Activated CD4-positive, alpha-beta memory T cell treated with anti-CD3 and anti-CD28 coated beads for 36 hours (primary cell): ENCODE measurements around the gene NAA10. TPM values are rescaled to one million over a fixed set of nuclear protein-coding genes. Genes with fewer than 3 reads are reported as not detected.

Experiments used
- CTCF ChIA-PET: fragments of 350-600 bp; sonication (Branson Sonifier 250); formaldehyde crosslinking; loops from one replicate; lab custom pipeline; 2021; ENCODE audit warnings: antibody characterized with exemption, inconsistent platforms; lab: Charles Lee
- POLR2A ChIA-PET: fragments of 350-600 bp; sonication (Branson Sonifier 250); formaldehyde crosslinking; loops from one replicate; lab custom pipeline; 2021; ENCODE audit warnings: antibody characterized with exemption; lab: Charles Lee
- DNase-seq: peaks from one replicate; pipeline ENCODE4 v3.0.0-alpha.2; 2020
- H3K27ac Mint-ChIP-seq: one replicate; pipeline ENCODE4 v1.8.0; 2021; ENCODE audit warnings: mixed read lengths
- H3K27me3 Mint-ChIP-seq: one replicate; pipeline ENCODE4 v1.8.0; 2021; ENCODE audit warnings: mixed read lengths
- H3K36me3 Mint-ChIP-seq: one replicate; pipeline ENCODE4 v1.8.0; 2021; ENCODE audit warnings: mixed read lengths
- H3K4me1 Mint-ChIP-seq: one replicate; pipeline ENCODE4 v1.8.0; 2021; ENCODE audit warnings: low read depth, mixed read lengths
- H3K4me3 Mint-ChIP-seq: one replicate; pipeline ENCODE4 v1.8.0; 2021; ENCODE audit warnings: mild to moderate bottlenecking, mixed read lengths
- H3K9me3 Mint-ChIP-seq: one replicate; pipeline ENCODE4 v1.8.0; 2021; ENCODE audit warnings: mixed read lengths
- intact Hi-C: fragments of 100-400 bp; cut with micrococcal nuclease; formaldehyde crosslinking; loops from one replicate; pipeline ENCODE4 v1.15.1; 2023
- total RNA-seq, 2 experiments: library from RNA; stranded (reverse); gene quantifications; one replicate each; pipeline ENCODE4 v1.2.3, GENCODE V29; 2021

NAA10 gene
- total RNA-seq, 2 experiments from 2014 or later: 106 to 115 TPM

DNA sequence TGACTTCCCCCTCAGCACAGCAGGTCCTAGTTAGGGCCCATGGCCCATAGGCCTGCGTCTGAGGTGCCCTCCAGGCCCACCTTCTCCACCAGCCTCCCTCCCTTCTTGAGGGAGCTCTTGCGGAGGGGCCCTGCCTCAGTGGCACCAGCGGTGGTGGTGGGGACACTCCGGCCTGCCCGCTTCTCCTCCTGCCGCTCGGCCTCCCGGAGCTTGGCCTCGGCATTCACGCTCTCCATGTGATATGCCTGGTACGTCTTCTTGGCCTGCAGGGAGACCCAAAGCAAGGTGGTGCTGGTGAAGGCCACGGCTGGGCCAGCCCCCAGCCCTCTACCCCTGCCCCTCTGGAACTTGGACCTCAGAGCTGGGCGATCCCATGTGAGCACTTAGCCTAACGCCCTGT, 14.3 kb downstream of the NAA10 start:
- peaks cover 36% of the 10 kb centered on the region for H3K36me3 Mint-ChIP-seq
- ChIA-PET CTCF (interaction anchor here (1.3 to 1.6 kb wide), 2 partner anchors 10 to 27 kb away, joined by 4 to 5 read pairs; no protein-coding TSS in a partner anchor), POLR2A (interaction anchor here (2.1 kb wide), 1 partner anchor 9 kb away, joined by 8 read pairs; no protein-coding TSS in a partner anchor)
- DNase-seq: no peak
- intact Hi-C loops: no loop called here
- H3K9me3 Mint-ChIP-seq: no peaks in the 10 kb centered on the region
- H3K27me3 Mint-ChIP-seq: no peaks in the 10 kb centered on the region
- H3K27ac Mint-ChIP-seq: no peak overlapping the region
- no peak overlapping the region for H3K4me3 Mint-ChIP-seq
- peaks cover 21% of the 10 kb centered on the region for H3K4me1 Mint-ChIP-seq

DNA sequence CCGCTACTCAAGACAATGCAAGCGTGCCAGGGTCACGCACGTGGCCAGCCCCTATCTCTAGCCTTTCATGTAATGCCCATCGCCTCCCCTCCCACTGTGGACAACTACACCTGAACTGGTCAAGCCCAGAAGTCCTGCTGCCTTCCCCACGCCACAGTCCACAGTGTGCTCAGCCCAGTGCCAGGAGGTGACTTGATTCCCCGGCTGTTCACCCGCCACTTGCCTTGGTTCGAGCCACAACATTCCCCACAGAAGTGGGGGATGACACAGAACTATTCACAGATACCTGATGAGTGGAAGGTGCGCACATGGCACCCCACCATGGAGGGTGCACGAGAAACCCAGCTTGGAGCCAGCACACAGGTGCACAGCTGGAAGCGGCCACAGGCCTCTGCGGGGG, 15.6 kb downstream of the NAA10 start:
- Mint-ChIP-seq H3K9me3 (no peaks in the 10 kb centered on the region), H3K27ac (no peak overlapping the region), H3K36me3 (peaks cover 27% of the 10 kb centered on the region), H3K4me3 (no peak overlapping the region), H3K4me1 (peaks cover 19% of the 10 kb centered on the region), H3K27me3 (no peaks in the 10 kb centered on the region)
- ChIA-PET CTCF (no interaction called here), POLR2A (no interaction called here)
- intact Hi-C loops: no loop called here
- DNase-seq: no peak

DNA sequence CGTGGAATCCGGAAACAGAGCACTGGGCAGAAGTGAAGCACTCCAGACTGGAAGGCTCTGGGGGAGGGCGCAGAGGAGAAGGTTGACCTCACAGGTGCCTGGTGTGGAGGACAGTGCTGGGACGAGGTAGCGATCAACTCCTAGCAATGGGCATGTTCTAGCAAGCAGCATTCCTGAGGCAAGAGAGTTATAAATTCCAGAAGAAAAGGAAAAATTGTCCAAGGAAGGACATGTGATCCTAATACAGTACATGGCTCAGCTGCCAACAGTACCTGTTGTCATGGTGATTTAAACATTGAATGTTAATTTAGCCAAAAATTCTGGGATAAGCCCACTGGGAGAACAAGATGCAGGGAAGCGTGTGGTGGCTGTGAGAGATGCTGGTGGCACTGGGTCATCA, 17.0 kb downstream of the NAA10 start:
- CTCF ChIA-PET: interaction anchor here (1.2 to 1.4 kb wide), 2 partner anchors 10 to 29 kb away, joined by 3 to 4 read pairs; no protein-coding TSS in a partner anchor
- intact Hi-C loops: no loop called here
- no peak for DNase-seq
- Mint-ChIP-seq H3K4me1 (peaks cover 10% of the 10 kb centered on the region), H3K27me3 (no peaks in the 10 kb centered on the region), H3K4me3 (no peak overlapping the region), H3K9me3 (no peaks in the 10 kb centered on the region), H3K36me3 (peaks cover 22% of the 10 kb centered on the region), H3K27ac (no peak overlapping the region)
- POLR2A ChIA-PET: no interaction called here

DNA sequence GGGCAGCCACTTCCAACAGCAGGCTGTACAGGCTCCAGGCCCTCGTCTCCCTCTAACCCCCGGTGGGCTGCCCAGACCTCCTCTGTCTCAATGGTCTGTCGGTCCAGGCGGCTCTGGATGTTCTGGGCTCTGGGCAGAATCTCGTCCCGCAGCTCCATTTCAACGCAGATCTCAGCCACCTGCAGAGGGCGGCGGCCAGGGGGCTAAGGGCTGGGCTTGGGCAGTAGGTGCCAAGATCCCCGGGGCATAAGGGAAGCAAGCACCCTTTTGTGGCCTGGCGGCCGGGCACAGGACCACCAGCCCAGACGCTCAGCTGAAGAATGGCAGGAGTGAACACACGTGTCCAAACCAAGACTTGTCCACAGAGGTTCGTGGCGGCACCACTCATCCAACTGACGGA, 21.1 kb downstream of the NAA10 start:
- H3K27ac Mint-ChIP-seq: no peak overlapping the region
- H3K36me3 Mint-ChIP-seq: peaks cover 20% of the 10 kb centered on the region
- DNase-seq: no peak
- H3K4me1 Mint-ChIP-seq: no peaks in the 10 kb centered on the region
- intact Hi-C loops: no loop called here
- H3K9me3 Mint-ChIP-seq: no peaks in the 10 kb centered on the region
- POLR2A ChIA-PET: no interaction called here
- H3K4me3 Mint-ChIP-seq: no peak overlapping the region
- H3K27me3 Mint-ChIP-seq: no peaks in the 10 kb centered on the region
- CTCF ChIA-PET: no interaction called here

DNA sequence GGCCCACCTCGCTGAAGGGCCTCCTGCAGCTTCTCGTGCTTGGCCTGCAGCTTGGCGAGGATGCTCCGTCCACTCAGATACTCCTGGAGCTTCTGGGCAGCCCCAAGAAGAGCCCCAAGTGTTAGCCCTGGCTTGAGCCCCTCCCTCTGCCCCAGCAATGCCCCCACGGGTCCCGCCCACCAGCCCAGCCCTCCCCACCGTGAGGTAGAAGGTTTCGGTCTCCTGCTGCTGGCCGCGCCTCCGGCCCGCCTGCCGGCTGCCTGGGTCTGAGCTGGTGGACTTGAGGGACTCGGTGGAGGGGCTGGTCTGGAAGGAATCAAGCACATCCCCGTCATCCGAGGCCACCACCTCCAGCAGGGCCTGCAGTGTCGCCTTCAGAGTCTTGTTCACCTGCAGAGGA, 21.6 kb downstream of the NAA10 start:
- ChIA-PET POLR2A (no interaction called here), CTCF (interaction anchor here (1.3 kb wide), 1 partner anchor 9 kb away, joined by 5 read pairs; no protein-coding TSS in a partner anchor)
- no peaks in the 10 kb centered on the region for H3K27me3 Mint-ChIP-seq

GRCh38 chrX:153911798-153912197, 23.0 kb downstream of the NAA10 start:
- Mint-ChIP-seq H3K9me3 (no peaks in the 10 kb centered on the region), H3K4me3 (no peak overlapping the region), H3K4me1 (no peaks in the 10 kb centered on the region), H3K27me3 (no peaks in the 10 kb centered on the region), H3K27ac (no peak overlapping the region), H3K36me3 (peaks cover 10% of the 10 kb centered on the region)
- no peak for DNase-seq
- POLR2A ChIA-PET: interaction anchor here (2.0 kb wide), 1 partner anchor 9 kb away, joined by 8 read pairs; no protein-coding TSS in a partner anchor
- intact Hi-C loops: no loop called here
- CTCF ChIA-PET: interaction anchor here (0.7 to 1.4 kb wide), 3 partner anchors 11 to 35 kb away, joined by 3 to 7 read pairs (median 5); no protein-coding TSS in a partner anchor

More for the DNA sequence above, 21.6 kb downstream of the NAA10 start:
- Mint-ChIP-seq H3K36me3 (peaks cover 17% of the 10 kb centered on the region), H3K4me1 (no peaks in the 10 kb centered on the region), H3K9me3 (no peaks in the 10 kb centered on the region), H3K27ac (no peak overlapping the region), H3K4me3 (no peak overlapping the region)
- DNase-seq: no peak
- intact Hi-C loops: no loop called here

GRCh38 chrX:153910446-153910845, 24.4 kb downstream of the NAA10 start:
- POLR2A ChIA-PET: interaction anchor here (0.7 kb wide), 1 partner anchor 116 kb away, joined by 4 read pairs; the partner anchor contains the start of genes IDH3G and SSR4
- peaks cover 6% of the 10 kb centered on the region for H3K4me1 Mint-ChIP-seq

GRCh38 chrX:153909980-153910360, 24.9 kb downstream of the NAA10 start:
- POLR2A ChIA-PET: no interaction called here
- intact Hi-C loops: no loop called here

More at GRCh38 chrX:153910446-153910845, 24.4 kb downstream of the NAA10 start:
- H3K4me3 Mint-ChIP-seq: no peak overlapping the region
- no peaks in the 10 kb centered on the region for H3K9me3 Mint-ChIP-seq
- H3K27ac Mint-ChIP-seq: no peak overlapping the region
- DNase-seq: no peak
- intact Hi-C loops: no loop called here
- H3K27me3 Mint-ChIP-seq: no peaks in the 10 kb centered on the region
- peaks cover 3% of the 10 kb centered on the region for H3K36me3 Mint-ChIP-seq
- CTCF ChIA-PET: interaction anchor here (1.0 to 1.4 kb wide), 2 partner anchors 10 to 12 kb away, joined by 4 to 7 read pairs; no protein-coding TSS in a partner anchor

GRCh38 chrX:153909024-153909979, 25.5 kb downstream of the NAA10 start:
- H3K27ac Mint-ChIP-seq: no peak overlapping the region
- no peaks in the 10 kb centered on the region for H3K9me3 Mint-ChIP-seq

More at GRCh38 chrX:153909980-153910360, 24.9 kb downstream of the NAA10 start:
- CTCF ChIA-PET: no interaction called here
- DNase-seq: no peak
- Mint-ChIP-seq H3K36me3 (peaks cover 3% of the 10 kb centered on the region), H3K27ac (no peak overlapping the region), H3K27me3 (no peaks in the 10 kb centered on the region), H3K4me1 (peaks cover 6% of the 10 kb centered on the region), H3K9me3 (no peaks in the 10 kb centered on the region), H3K4me3 (no peak overlapping the region)

GRCh38 chrX:153908219-153908860, 26.5 kb downstream of the NAA10 start:
- Mint-ChIP-seq H3K36me3 (peaks cover 3% of the 10 kb centered on the region), H3K9me3 (no peaks in the 10 kb centered on the region), H3K4me3 (no peak overlapping the region), H3K27ac (no peak overlapping the region), H3K4me1 (peaks cover 18% of the 10 kb centered on the region), H3K27me3 (no peaks in the 10 kb centered on the region)
- ChIA-PET CTCF (no interaction called here), POLR2A (no interaction called here)
- DNase-seq: no peak
- intact Hi-C loops: no loop called here

More at GRCh38 chrX:153909024-153909979, 25.5 kb downstream of the NAA10 start:
- no peak for DNase-seq
- ChIA-PET POLR2A (no interaction called here), CTCF (no interaction called here)
- H3K4me3 Mint-ChIP-seq: no peak overlapping the region
- intact Hi-C loops: no loop called here
- no peaks in the 10 kb centered on the region for H3K27me3 Mint-ChIP-seq
- H3K4me1 Mint-ChIP-seq: peaks cover 9% of the 10 kb centered on the region
- peaks cover 3% of the 10 kb centered on the region for H3K36me3 Mint-ChIP-seq

GRCh38 chrX:153907456-153907855, 27.4 kb downstream of the NAA10 start:
- intact Hi-C loops: no loop called here
- Mint-ChIP-seq H3K9me3 (no peaks in the 10 kb centered on the region), H3K36me3 (peaks cover 3% of the 10 kb centered on the region), H3K4me3 (no peak overlapping the region), H3K27me3 (no peaks in the 10 kb centered on the region), H3K27ac (no peak overlapping the region), H3K4me1 (peaks cover 21% of the 10 kb centered on the region)
- CTCF ChIA-PET: interaction anchor here (0.9 to 1.5 kb wide), 2 partner anchors 16 to 39 kb away, joined by 3 to 4 read pairs; no protein-coding TSS in a partner anchor
- POLR2A ChIA-PET: no interaction called here
- no peak for DNase-seq
